GM12865 (cell line): Measurements from ENCODE around the gene RASEF.

Source experiments
- DNase-seq: peaks from one replicate; pipeline ENCODE4 v3.0.0; 2010; ENCODE audit warnings: low read depth
- H3K4me3 ChIP-seq: 2 replicates; pipeline ENCODE4 v1.5.1; 2011; ENCODE audit warnings: mild to moderate bottlenecking, low read depth, low read length, control low read depth
- TF ChIP-seq, protein P1 (sequence below): IDR thresholded peaks from 2 replicates; pipeline ENCODE4 v1.5.1; 2011; ENCODE audit warnings: low read length, control low read depth, low read depth, inconsistent platforms; ENCODE audit not compliant: insufficient read depth; ENCODE audit errors: missing control alignments

Gene RASEF

DNA sequence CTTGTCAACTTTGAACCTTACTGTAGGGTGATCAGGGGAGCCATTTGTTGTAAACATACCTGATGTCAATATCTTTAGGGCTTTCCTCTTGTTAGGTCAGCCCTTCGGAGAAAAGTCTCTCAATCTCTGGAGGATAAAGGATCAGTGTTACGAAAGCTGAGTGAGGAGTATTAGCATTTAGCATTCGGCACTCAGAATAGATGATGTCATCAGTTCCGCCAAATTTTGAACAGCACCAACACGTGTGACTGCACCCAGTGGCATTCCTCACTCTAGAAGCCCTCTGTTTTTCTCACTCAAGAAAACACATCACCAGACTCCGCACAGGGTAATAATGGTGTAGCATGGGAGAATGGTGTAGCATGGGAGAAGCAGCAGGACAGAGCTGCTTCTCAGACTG, 87.8 kb downstream of the RASEF start:
- TF ChIP-seq, protein P1, sequence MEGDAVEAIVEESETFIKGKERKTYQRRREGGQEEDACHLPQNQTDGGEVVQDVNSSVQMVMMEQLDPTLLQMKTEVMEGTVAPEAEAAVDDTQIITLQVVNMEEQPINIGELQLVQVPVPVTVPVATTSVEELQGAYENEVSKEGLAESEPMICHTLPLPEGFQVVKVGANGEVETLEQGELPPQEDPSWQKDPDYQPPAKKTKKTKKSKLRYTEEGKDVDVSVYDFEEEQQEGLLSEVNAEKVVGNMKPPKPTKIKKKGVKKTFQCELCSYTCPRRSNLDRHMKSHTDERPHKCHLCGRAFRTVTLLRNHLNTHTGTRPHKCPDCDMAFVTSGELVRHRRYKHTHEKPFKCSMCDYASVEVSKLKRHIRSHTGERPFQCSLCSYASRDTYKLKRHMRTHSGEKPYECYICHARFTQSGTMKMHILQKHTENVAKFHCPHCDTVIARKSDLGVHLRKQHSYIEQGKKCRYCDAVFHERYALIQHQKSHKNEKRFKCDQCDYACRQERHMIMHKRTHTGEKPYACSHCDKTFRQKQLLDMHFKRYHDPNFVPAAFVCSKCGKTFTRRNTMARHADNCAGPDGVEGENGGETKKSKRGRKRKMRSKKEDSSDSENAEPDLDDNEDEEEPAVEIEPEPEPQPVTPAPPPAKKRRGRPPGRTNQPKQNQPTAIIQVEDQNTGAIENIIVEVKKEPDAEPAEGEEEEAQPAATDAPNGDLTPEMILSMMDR: no peak
- H3K4me3 ChIP-seq: no peak overlapping the region

DNA sequence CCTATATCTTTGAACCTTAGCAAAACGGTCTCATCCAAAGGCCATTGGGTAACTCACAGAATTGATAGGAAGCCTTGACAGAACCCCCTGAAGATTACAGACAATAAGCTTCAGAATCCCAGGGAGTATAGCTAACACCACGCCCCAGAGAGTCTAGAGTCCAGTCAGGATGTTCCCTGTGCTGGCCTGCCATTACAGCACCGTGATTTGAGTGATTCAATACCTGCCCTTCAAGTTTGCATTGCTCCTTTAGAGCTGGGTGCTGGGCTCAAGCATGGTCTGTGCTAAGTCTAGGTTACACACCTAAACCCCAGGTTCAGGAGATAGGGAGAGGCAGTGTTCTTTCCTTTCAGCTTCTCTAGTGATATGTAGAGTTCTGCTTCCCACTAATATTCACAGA, 90.5 kb downstream of the RASEF start:
- DNase-seq: no peak
- TF ChIP-seq, protein P1: no peak
- H3K4me3 ChIP-seq: no peak overlapping the region

More for the DNA sequence above, 87.8 kb downstream of the RASEF start:
- no peak for DNase-seq

DNA sequence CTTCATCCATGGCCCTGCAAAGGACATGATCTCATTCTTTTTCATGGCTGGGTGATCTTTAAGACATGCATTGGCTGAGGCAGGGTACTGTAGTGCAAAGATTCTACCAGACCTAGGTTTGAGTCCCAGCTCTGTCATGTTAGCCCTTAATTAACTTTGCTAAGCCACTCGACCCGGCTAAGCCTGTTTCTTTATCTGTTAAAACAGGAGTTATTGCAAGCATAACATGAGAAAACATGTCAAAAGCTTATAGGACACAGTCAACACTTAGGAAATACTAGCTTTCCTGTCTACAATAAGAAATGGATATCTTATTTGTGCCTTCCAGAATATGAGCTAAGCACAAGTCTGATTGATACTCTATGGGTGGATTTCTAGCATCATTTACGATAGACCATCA, 92.6 kb downstream of the RASEF start:
- TF ChIP-seq, protein P1: no peak
- H3K4me3 ChIP-seq: no peak overlapping the region
- DNase-seq: no peak

DNA sequence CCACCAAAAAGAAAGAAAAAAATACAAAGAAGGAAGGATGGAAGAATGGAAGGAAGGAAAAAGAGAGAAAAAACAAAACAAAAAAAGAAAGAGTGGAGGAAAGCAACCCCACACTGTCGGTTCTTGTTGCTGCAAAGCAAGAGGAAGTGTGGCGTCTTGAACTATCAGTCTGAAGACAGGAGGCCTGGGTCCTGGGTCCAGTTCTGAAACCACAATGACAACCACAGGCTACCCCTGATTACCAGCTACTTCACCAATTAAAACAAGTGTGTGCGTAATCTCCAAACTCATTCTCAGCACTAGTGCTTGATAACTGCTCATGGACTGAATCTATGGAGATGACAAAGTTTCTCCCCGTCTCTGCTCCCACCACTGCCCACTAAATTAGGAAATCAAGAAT, 93.7 kb downstream of the RASEF start:
- no peak overlapping the region for H3K4me3 ChIP-seq
- DNase-seq: no peak
- TF ChIP-seq, protein P1: no peak

DNA sequence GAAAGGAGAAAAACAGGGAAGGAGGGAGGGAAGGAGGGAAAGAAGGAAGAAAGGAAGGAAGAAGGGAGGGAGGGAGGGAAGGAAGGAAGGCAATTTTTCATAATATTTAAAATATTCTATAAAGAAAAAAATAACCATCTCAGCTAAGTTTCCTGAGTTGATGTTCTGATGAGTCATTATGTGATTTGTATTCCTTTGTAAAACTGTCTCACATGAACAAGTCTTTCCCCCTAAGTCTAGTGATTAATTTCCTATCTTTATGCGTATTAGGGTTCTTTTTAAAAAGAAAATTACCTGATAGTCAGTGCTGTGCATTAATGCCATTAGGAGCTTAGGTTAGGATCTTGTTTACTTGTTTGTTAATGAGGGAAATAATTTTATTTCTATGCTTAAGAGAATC, 94.1 kb downstream of the RASEF start:
- H3K4me3 ChIP-seq: no peak overlapping the region
- DNase-seq: no peak
- TF ChIP-seq, protein P1: no peak

DNA sequence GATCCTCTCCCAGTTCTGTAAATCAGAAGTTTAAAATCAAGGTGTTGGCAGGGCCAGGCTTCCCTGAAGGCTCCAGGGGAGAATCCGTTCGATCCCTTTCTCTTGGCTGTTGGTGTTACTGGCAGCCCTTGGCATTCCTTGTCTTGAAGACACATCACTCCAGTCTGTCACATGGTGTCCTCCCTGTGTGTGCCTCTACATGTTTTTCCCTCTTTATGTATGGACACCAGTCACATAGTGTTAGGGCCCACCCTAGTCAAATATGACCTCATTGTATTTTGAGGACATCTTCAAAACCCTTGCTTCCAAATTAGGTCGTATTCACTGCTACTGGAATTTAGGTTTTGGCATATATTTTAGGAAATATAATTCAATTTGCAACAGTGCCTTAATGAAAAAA, 94.6 kb downstream of the RASEF start:
- no peak for DNase-seq
- TF ChIP-seq, protein P1: no peak
- no peak overlapping the region for H3K4me3 ChIP-seq

DNA sequence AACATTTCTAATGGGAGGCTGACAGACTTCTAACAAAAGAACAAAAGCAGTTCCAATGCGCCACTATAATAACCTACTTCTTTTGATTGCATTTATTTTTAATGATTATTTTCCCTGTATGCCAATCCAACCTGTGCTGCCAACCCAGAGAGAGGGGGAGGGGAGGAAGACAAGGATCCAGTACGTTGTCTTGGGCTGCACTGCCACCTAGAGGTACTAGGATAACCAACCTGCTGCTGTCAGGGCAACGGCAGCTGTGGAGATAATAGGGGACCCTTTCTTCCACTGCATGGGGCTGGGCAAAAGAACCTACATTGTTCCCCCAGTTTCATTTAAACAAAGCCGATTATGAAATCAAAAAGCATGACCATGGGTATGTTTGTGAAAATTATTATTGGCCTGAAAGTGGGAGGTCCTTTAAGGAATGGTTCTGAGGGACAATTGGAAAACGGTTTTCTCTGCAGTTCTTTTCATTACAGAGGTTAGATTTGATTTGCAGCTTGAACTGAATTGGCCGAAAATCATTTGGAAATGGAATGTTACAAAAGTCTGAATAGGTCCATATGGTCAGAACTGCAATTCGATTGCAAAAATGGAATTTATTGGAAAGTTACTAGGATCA, 101.3 kb downstream of the RASEF start:
- H3K4me3 ChIP-seq: no peak overlapping the region
- peak; percentile 73 for DNase-seq
- TF ChIP-seq, protein P1: peak; percentile 77
